Prostate gland (tissue), 2 donors: Measurements from ENCODE around the gene TAF11L3. TPM values are rescaled to one million over a fixed set of nuclear protein-coding genes. Genes with fewer than 3 reads are reported as not detected.
"Not testable (repeated sequence)": the region's sequence is repeated elsewhere in the genome, so short reads cannot be mapped to it uniquely, and the experiment has no call there.

Source experiments
- DNase-seq: peaks from one replicate; pipeline ENCODE4 v3.0.0-alpha.2; 2019; ENCODE audit warnings: low spot score
- H3K27ac ChIP-seq, 2 donors: fragments of 200-600 bp; sonication (generic); 2 replicates each; pipeline ENCODE4 v1.5.1; 2017 to 2019
- H3K27me3 ChIP-seq: fragments of 200-600 bp; sonication (generic); replicated peaks from 2 replicates; pipeline ENCODE4 v1.5.1; 2019; ENCODE audit not compliant: insufficient read depth
- H3K36me3 ChIP-seq, 2 donors: fragments of 200-600 bp; sonication (generic); 1 replicate in 1 of 2; 2 replicates in 1 of 2; pipeline versions ENCODE4 v1.5.1 to v1.8.1; 2017 to 2019
- H3K4me1 ChIP-seq: fragments of 200-600 bp; sonication (generic); replicated peaks from 2 replicates; pipeline ENCODE4 v1.5.1; 2019
- H3K4me3 ChIP-seq, 2 donors: fragments of 200-600 bp; sonication (generic); 2 replicates each; pipeline ENCODE4 v1.5.1; 2017 to 2019
- H3K9me3 ChIP-seq: fragments of 200-600 bp; sonication (generic); 2 replicates; pipeline ENCODE4 v1.5.1; 2017
- CTCF ChIP-seq, 4 experiments: fragments of 200-600 bp in 2 of 4; fragments of 450-650 bp in 2 of 4; sonication (generic) in 2 of 4; IDR thresholded peaks; 1 replicate in 3 of 4; 2 replicates in 1 of 4; pipeline ENCODE4 v1.5.1; 2016 to 2019; ENCODE audit warnings: antibody characterized with exemption in 4 of 4, mild to moderate bottlenecking in 2 of 4, moderate library complexity in 2 of 4
- POLR2A ChIP-seq: fragments of 450-650 bp; IDR thresholded peaks from one replicate; pipeline ENCODE4 v1.6.1; 2016; ENCODE audit warnings: antibody characterized with exemption, mild to moderate bottlenecking
- POLR2AphosphoS5 ChIP-seq: sonication (generic); formaldehyde crosslinking; IDR thresholded peaks from one replicate; pipeline ENCODE4 v1.6.1; 2017; ENCODE audit warnings: antibody characterized with exemption
- WGBS: methylation state at CpG from one replicate; pipeline ENCODE4 v1.1.5; 2018; 5-methylcytosine and 5-hydroxymethylcytosine counted together
- intact Hi-C: fragments of 100-400 bp; cut with DNase I; formaldehyde crosslinking; loops from one replicate; pipeline ENCODE4 v1.14.2; 2022
- small RNA-seq, 2 donors: library from RNA; depleted of rRNA; stranded (forward); fragments of <200 nt; gene quantifications; one replicate each; pipeline ENCODE3, GENCODE V24; 2016
- total RNA-seq, 2 donors: library from RNA; depleted of rRNA; stranded (reverse); fragments of >200 nt; gene quantifications; one replicate each; pipeline ENCODE4 v1.1.0, GENCODE V29; 2016

Gene TAF11L3
- total RNA-seq, 2 donors from 2014 or later = not detected

DNA sequence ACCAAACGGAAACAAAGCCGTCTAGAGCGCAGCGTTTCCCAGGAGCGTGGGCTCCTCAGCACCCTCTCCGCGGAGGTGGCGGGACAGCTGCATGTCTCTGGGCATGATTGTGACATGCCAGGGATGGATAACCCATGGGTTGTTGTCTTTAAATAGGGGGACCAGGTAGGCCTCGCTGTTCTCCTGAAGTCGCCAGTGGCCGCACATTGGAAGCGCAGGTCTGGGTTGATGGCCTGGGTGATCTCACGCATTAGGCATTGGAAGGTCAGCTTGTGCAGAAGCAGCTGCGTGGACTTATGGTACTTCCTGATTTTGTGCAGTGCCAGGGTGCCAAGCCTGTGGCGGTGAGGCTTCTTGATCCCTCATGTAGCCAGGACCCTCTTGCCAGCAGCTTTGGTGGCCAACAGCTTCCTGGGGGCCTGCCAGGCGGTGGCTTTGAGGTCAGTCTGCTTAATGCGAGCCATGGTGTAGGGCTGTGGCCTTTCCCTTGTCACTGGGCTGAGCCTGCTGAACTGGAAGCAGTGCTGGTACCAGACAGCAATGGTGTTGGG, 6.3 kb upstream of the TAF11L3 start:
- Histone ChIP-seq H3K36me3 (no peaks in the 10 kb centered on the region), H3K4me1 (no peaks in the 10 kb centered on the region), H3K4me3 (no peak overlapping the region), H3K9me3 (no peaks in the 10 kb centered on the region), H3K27me3 (no peaks in the 10 kb centered on the region), H3K27ac (no peak overlapping the region)
- WGBS = 95% methylated on average over 17 of the region's 17 CpGs
- TF ChIP-seq POLR2A (no peak), CTCF (IDR thresholded peaks at IDR 0.05) (no peak), POLR2AphosphoS5 (no peak)
- DNase-seq = no peak
- intact Hi-C loops = no loop called here

DNA sequence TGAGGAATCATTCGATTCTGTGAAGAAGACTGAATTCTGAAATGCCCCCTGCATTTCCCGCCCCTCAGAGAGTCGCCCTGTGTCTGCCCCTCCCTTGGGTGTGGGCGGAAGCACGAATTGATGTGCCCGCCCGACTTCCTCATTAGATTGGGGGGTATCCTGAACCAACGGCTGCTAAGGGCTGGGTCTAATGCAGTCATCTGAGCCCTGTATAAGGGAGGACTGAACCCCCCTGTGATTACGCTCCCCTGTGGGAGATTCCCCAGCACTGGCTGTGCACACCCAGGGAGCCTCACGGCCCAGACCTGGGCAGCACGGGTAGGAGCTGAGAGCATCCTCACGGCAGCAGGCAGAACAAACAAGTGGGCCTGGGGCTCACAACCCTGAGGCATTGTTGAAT, 641 bp upstream of the TAF11L3 start:
- H3K4me1 ChIP-seq, H3K9me3 ChIP-seq, H3K27ac ChIP-seq, H3K4me3 ChIP-seq, H3K27me3 ChIP-seq, intact Hi-C loops, DNase-seq, H3K36me3 ChIP-seq: not testable (repeated sequence)
- 84% methylated on average over 11 of the region's 12 CpGs for WGBS

DNA sequence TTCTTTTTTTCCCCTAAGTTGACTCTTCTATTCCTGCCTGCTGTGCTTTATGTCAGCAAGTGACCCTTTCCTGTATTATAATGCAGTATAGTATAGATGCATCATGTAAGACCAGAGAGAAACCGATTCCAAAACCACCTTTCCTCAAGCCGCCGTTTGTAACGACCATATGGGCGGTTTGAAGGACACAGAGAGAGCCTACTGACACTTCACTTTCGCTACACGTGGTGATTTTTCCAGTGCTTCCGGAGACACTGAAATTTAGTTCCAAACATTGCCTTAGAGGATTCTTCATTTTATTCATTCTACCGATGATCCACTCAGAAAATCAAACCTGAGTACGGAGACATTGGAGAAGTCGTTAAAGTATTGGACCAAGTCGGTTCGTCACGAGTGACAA, 1.3 kb downstream of the TAF11L3 start:
- 94% methylated on average over 9 of the region's 14 CpGs for WGBS
- H3K36me3 ChIP-seq, intact Hi-C loops, H3K4me1 ChIP-seq, DNase-seq, H3K9me3 ChIP-seq, H3K4me3 ChIP-seq, H3K27ac ChIP-seq, H3K27me3 ChIP-seq: not testable (repeated sequence)

DNA sequence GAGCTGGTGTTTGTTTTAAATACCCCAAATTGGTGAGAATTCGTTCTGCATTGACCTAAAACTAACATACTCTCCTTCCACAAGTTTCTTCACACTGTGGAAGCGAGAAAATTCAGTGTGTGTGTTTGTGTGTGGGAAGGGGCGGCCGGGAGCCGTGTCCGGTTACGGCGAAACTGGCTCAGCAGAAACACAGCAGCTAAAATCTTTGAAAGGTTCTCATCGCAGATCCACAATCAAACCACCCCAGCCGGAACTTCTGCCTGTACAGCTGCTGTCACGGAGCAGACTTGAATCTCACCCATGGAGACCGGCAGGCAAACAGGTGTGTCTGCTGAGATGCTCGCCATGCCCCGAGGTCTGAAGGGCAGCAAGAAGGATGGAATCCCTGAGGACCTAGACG, 3.3 kb downstream of the TAF11L3 start, which contains the start of gene TAF11L4:
Gene TAF11L4 (plus strand): TSS at position 301 of the 400 bp plus-strand sequence.
- H3K4me1 ChIP-seq, intact Hi-C loops, H3K27me3 ChIP-seq, H3K27ac ChIP-seq, H3K9me3 ChIP-seq, DNase-seq, H3K4me3 ChIP-seq, H3K36me3 ChIP-seq: not testable (repeated sequence)
- WGBS = no CpG with 5 or more reads among the region's 15 CpGs

DNA sequence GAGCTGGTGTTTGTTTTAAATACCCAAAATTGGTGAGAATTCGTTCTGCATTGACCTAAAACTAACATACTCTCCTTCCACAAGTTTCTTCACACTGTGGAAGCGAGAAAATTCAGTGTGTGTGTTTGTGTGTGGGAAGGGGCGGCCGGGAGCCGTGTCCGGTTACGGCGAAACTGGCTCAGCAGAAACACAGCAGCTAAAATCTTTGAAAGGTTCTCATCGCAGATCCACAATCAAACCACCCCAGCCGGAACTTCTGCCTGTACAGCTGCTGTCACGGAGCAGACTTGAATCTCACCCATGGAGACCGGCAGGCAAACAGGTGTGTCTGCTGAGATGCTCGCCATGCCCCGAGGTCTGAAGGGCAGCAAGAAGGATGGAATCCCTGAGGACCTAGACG, 6.8 kb downstream of the TAF11L3 start, which contains the start of gene TAF11L5:
Gene TAF11L5 (plus strand): TSS at position 301 of the 400 bp plus-strand sequence.
- no CpG with 5 or more reads among the region's 15 CpGs for WGBS
- H3K27me3 ChIP-seq, intact Hi-C loops, DNase-seq, H3K36me3 ChIP-seq, H3K27ac ChIP-seq, H3K9me3 ChIP-seq, H3K4me1 ChIP-seq, H3K4me3 ChIP-seq: not testable (repeated sequence)

- H3K9me3 ChIP-seq, H3K36me3 ChIP-seq, H3K4me3 ChIP-seq, intact Hi-C loops, H3K4me1 ChIP-seq, H3K27me3 ChIP-seq, H3K27ac ChIP-seq: not testable (repeated sequence)
- peak; percentile 65 for DNase-seq
- 92% methylated on average over 17 of the region's 17 CpGs for WGBS
Observed at GRCh38 chr5:17526504-17526903, 8.3 kb downstream of the TAF11L3 start.

DNA sequence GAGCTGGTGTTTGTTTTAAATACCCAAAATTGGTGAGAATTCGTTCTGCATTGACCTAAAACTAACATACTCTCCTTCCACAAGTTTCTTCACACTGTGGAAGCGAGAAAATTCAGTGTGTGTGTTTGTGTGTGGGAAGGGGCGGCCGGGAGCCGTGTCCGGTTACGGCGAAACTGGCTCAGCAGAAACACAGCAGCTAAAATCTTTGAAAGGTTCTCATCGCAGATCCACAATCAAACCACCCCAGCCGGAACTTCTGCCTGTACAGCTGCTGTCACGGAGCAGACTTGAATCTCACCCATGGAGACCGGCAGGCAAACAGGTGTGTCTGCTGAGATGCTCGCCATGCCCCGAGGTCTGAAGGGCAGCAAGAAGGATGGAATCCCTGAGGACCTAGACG, 10.2 kb downstream of the TAF11L3 start, which contains the start of gene TAF11L6:
Gene TAF11L6 (plus strand): TSS at position 301 of the 400 bp plus-strand sequence.
- WGBS = no CpG with 5 or more reads among the region's 15 CpGs
- DNase-seq, H3K9me3 ChIP-seq, H3K36me3 ChIP-seq, H3K4me1 ChIP-seq, H3K27ac ChIP-seq, H3K4me3 ChIP-seq, intact Hi-C loops, H3K27me3 ChIP-seq: not testable (repeated sequence)

Small RNA genes within 50 kb of the gene (small RNA-seq; reads per million reads assigned to genes)
- 0 reads per million in 2 donors for gene AC106774.3

Other genes starting within 250 kb of the TAF11L3 start
- not detected for gene TAF11L2, start 20.1 kb upstream of the TAF11L3 start, total RNA-seq
- gene TAF11L4, start 3.4 kb downstream of the TAF11L3 start, total RNA-seq = not detected
- not detected for gene TAF11L5, start 6.9 kb downstream of the TAF11L3 start, total RNA-seq
- not detected for gene TAF11L6, start 10.3 kb downstream of the TAF11L3 start, total RNA-seq
- not detected for gene TAF11L7, start 67.4 kb downstream of the TAF11L3 start, total RNA-seq
- gene TAF11L8, start 72.6 kb downstream of the TAF11L3 start, total RNA-seq = not detected
- gene TAF11L9, start 76.0 kb downstream of the TAF11L3 start, total RNA-seq = not detected
- gene TAF11L10, start 79.5 kb downstream of the TAF11L3 start, total RNA-seq = not detected
- not detected for gene TAF11L11, start 85.8 kb downstream of the TAF11L3 start, total RNA-seq
- not detected for gene TAF11L12, start 92.0 kb downstream of the TAF11L3 start, total RNA-seq
- gene TAF11L13, start 113.7 kb downstream of the TAF11L3 start, total RNA-seq = not detected
- not detected for gene TAF11L14, start 116.1 kb downstream of the TAF11L3 start, total RNA-seq